RWPE2 (cell line): ENCODE results near the gene PTPRD.

Experiments
- ATAC-seq: fragments of 200-7000 bp; cut with Tn5 transposase; 3 replicates; pipeline ENCODE4 v1.9.1; 2021; ENCODE audit warnings: low read depth
- DNase-seq: peaks from one replicate; pipeline ENCODE4 v3.0.0-alpha.2; 2020; ENCODE audit warnings: low spot score
- H3K27ac ChIP-seq: fragments of 450-650 bp; 2 replicates; pipeline ENCODE4 v1.5.1; 2017; ENCODE audit warnings: mild to moderate bottlenecking; ENCODE audit not compliant: poor library complexity, severe bottlenecking
- H3K27me3 ChIP-seq: fragments of 250-450 bp; sonication (Bioruptor Pico); 2 replicates; pipeline ENCODE4 v1.5.1; 2021; ENCODE audit warnings: mild to moderate bottlenecking, moderate library complexity; ENCODE audit not compliant: insufficient read depth, poor library complexity, severe bottlenecking
- H3K36me3 ChIP-seq: fragments of 250-450 bp; sonication (Bioruptor Pico); 2 replicates; pipeline ENCODE4 v1.5.1; 2020; ENCODE audit warnings: low read depth, mild to moderate bottlenecking, moderate library complexity
- H3K4me1 ChIP-seq: fragments of 250-450 bp; sonication (Bioruptor Pico); 2 replicates; pipeline ENCODE4 v1.5.1; 2021; ENCODE audit warnings: mild to moderate bottlenecking, moderate library complexity; ENCODE audit not compliant: insufficient read depth, poor library complexity, severe bottlenecking
- H3K4me3 ChIP-seq: fragments of 250-450 bp; sonication (Bioruptor Pico); 2 replicates; pipeline ENCODE4 v1.5.1; 2021; ENCODE audit warnings: mild to moderate bottlenecking, moderate library complexity; ENCODE audit not compliant: severe bottlenecking
- H3K9me3 ChIP-seq: fragments of 250-450 bp; sonication (Bioruptor Pico); 2 replicates; pipeline ENCODE4 v1.5.1; 2021; ENCODE audit warnings: mild to moderate bottlenecking, moderate library complexity; ENCODE audit not compliant: severe bottlenecking
- TF ChIP-seq, protein P1 (sequence below): fragments of 450-650 bp; IDR thresholded peaks from one replicate; pipeline ENCODE4 v1.5.1; 2017; ENCODE audit warnings: mild to moderate bottlenecking, moderate library complexity; ENCODE audit not compliant: poor library complexity, severe bottlenecking

Gene PTPRD

DNA sequence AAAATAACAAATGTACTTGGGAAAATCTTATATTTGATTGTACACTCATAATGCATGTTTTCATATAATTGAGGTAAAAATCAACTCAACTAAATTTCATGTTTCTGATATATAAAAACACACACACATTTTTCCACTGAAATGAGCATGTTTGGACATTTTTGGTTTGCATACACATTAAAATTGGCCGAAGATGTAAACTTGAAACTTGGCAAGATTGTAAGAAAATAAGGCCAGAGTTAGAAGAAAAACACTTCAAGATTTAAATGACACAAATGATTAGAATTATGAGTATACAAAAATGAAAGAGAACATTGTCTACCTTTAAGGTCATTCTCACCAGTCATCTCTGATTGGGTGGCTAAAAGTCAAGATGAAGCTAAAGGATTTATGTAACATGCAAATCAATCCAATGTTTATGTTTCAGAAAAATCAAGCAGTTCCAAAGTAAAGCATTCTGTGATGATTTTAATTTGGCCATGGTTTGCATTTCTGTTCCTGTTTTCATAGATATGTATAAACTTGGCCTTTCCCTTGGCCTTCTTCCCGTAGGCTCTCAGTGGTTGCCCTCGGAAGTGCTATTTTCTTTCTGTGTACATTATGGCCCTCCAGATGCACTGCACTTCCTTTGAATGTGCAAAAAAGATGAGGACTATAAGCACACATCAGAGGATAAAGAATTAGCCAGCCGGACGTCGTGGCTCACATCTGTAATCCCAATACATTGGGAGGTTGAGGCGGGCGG, 1707.9 kb downstream of the PTPRD start:
- H3K9me3 ChIP-seq = no peaks in the 10 kb centered on the region
- DNase-seq (no peak), ATAC-seq (no peak)
- H3K36me3 ChIP-seq = no peaks in the 10 kb centered on the region
- H3K27me3 ChIP-seq = no peaks in the 10 kb centered on the region
- no peak overlapping the region for H3K4me3 ChIP-seq
- TF ChIP-seq, protein P1, sequence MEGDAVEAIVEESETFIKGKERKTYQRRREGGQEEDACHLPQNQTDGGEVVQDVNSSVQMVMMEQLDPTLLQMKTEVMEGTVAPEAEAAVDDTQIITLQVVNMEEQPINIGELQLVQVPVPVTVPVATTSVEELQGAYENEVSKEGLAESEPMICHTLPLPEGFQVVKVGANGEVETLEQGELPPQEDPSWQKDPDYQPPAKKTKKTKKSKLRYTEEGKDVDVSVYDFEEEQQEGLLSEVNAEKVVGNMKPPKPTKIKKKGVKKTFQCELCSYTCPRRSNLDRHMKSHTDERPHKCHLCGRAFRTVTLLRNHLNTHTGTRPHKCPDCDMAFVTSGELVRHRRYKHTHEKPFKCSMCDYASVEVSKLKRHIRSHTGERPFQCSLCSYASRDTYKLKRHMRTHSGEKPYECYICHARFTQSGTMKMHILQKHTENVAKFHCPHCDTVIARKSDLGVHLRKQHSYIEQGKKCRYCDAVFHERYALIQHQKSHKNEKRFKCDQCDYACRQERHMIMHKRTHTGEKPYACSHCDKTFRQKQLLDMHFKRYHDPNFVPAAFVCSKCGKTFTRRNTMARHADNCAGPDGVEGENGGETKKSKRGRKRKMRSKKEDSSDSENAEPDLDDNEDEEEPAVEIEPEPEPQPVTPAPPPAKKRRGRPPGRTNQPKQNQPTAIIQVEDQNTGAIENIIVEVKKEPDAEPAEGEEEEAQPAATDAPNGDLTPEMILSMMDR = no peak
- no peak overlapping the region for H3K27ac ChIP-seq
- no peaks in the 10 kb centered on the region for H3K4me1 ChIP-seq

DNA sequence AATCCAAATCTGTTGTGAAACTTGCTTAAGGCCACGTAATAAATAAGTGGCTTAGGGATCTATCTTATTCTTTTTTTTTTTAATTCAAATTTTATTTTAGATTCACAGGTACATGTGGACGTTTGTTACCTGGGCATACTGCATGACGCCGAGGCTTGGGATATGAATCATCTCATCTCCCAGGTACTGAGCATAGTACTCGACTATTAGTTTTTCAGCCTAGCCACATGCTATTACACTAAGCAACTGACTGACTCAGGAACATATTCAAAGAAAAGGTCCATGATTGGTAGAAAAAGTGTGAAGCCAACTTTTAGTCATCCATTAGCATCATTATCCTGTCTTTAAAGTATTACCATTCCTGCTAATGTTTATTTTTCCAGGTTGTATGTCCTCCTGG, 1709.7 kb downstream of the PTPRD start:
- ATAC-seq (no peak), DNase-seq (no peak)
- H3K4me3 ChIP-seq = no peak overlapping the region
- H3K36me3 ChIP-seq = no peaks in the 10 kb centered on the region
- H3K9me3 ChIP-seq = no peaks in the 10 kb centered on the region
- H3K27me3 ChIP-seq = no peaks in the 10 kb centered on the region
- TF ChIP-seq, protein P1 = no peak
- no peaks in the 10 kb centered on the region for H3K4me1 ChIP-seq
- no peak overlapping the region for H3K27ac ChIP-seq

GRCh38 chr9:8901146-8901545, 1711.7 kb downstream of the PTPRD start:
- Histone ChIP-seq H3K36me3 (no peaks in the 10 kb centered on the region), H3K27ac (no peak overlapping the region), H3K9me3 (no peaks in the 10 kb centered on the region), H3K4me3 (no peak overlapping the region), H3K4me1 (no peaks in the 10 kb centered on the region), H3K27me3 (no peaks in the 10 kb centered on the region)
- ATAC-seq (no peak), DNase-seq (no peak)
- TF ChIP-seq, protein P1 = no peak

DNA sequence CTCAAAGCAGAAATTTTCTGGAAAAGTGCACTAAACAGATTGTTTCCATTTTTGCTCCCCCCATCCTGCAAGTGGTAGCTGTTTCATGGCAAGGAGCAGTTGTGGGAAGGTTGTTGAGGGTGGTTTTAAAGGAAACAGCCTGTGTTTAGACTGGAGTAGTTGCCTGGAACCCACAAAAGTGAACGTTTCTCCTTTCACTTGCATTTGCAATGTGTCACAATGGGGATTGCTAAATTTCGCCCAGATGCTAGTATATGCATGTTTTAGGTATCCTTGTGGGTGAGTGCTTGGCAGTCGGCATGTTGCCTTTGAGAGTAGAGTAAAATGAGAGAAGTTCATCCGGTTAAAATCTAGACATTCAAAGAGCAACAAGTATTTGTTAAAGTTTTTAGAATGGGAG, 1713.3 kb downstream of the PTPRD start:
- Histone ChIP-seq H3K27ac (no peak overlapping the region), H3K4me1 (no peaks in the 10 kb centered on the region), H3K36me3 (no peaks in the 10 kb centered on the region), H3K4me3 (no peak overlapping the region), H3K9me3 (no peaks in the 10 kb centered on the region), H3K27me3 (peaks cover 4% of the 10 kb centered on the region)
- no peak for DNase-seq
- TF ChIP-seq, protein P1 = no peak
- ATAC-seq = no peak

- ATAC-seq (no peak), DNase-seq (no peak)
- Histone ChIP-seq H3K4me1 (no peaks in the 10 kb centered on the region), H3K36me3 (no peaks in the 10 kb centered on the region), H3K9me3 (no peaks in the 10 kb centered on the region), H3K27ac (no peak overlapping the region), H3K4me3 (no peak overlapping the region), H3K27me3 (peaks cover 4% of the 10 kb centered on the region)
- TF ChIP-seq, protein P1 = peak; percentile 64
Measured at GRCh38 chr9:8895861-8896224, 1717.0 kb downstream of the PTPRD start.
